Smooth muscle cell (in vitro differentiated cells): ENCODE data around the gene RGMA. TPM values are rescaled to one million over a fixed set of nuclear protein-coding genes. Genes with fewer than 3 reads are reported as not detected.
A peak's percentile ranks its signal among the peaks of the same experiment; 100 is the strongest.

Experiments used
- DNase-seq: peaks from one replicate; lab custom pipeline; 2025; ENCODE audit not compliant: unreplicated experiment; lab: John Stamatoyannopoulos, UW
- H2AFZ ChIP-seq: fragments of 200-600 bp; sonication (generic); 2 replicates; pipeline ENCODE4 v1.6.0; 2016; ENCODE audit warnings: antibody characterized with exemption, low read depth, mild to moderate bottlenecking
- H3F3A ChIP-seq: fragments of 200-600 bp; sonication (generic); 2 replicates; pipeline ENCODE4 v1.6.0; 2017; ENCODE audit warnings: antibody characterized with exemption, low read depth
- H3K27ac ChIP-seq: fragments of 200-600 bp; sonication (generic); 2 replicates; pipeline ENCODE4 v1.5.1; 2016; ENCODE audit warnings: low read depth, mild to moderate bottlenecking
- H3K27me3 ChIP-seq: fragments of 200-600 bp; sonication (generic); 2 replicates; pipeline ENCODE4 v1.6.1; 2016; ENCODE audit warnings: low read depth, mild to moderate bottlenecking
- H3K36me3 ChIP-seq: fragments of 200-600 bp; sonication (generic); 2 replicates; pipeline ENCODE4 v1.5.1; 2016; ENCODE audit warnings: low read depth
- H3K4me1 ChIP-seq: fragments of 200-600 bp; sonication (generic); 2 replicates; pipeline ENCODE4 v1.5.1; 2016; ENCODE audit warnings: low read depth
- H3K4me2 ChIP-seq: fragments of 200-600 bp; sonication (generic); 2 replicates; pipeline ENCODE4 v1.6.0; 2016; ENCODE audit warnings: mild to moderate bottlenecking
- H3K4me3 ChIP-seq: fragments of 200-600 bp; sonication (generic); 2 replicates; pipeline ENCODE4 v1.5.1; 2016; ENCODE audit warnings: mild to moderate bottlenecking
- H3K79me2 ChIP-seq: fragments of 200-600 bp; sonication (generic); 2 replicates; pipeline ENCODE4 v1.6.0; 2016; ENCODE audit warnings: low read depth, mild to moderate bottlenecking
- H3K9ac ChIP-seq: fragments of 200-600 bp; sonication (generic); 2 replicates; pipeline ENCODE4 v1.6.0; 2016; ENCODE audit warnings: low read depth
- H3K9me3 ChIP-seq: fragments of 200-600 bp; sonication (generic); replicated peaks from 2 replicates; pipeline ENCODE4 v1.5.1; 2016; ENCODE audit warnings: low read depth
- H4K20me1 ChIP-seq: fragments of 200-600 bp; sonication (generic); 2 replicates; pipeline ENCODE4 v1.6.0; 2016; ENCODE audit warnings: low read depth
- CTCF ChIP-seq: fragments of 200-600 bp; sonication (generic); IDR thresholded peaks from 2 replicates; pipeline ENCODE4 v1.5.1; 2017; ENCODE audit warnings: borderline replicate concordance, mild to moderate bottlenecking, antibody characterized with exemption; ENCODE audit not compliant: insufficient read depth, poor library complexity, severe bottlenecking
- WGBS: methylation state at CpG from one replicate; pipeline ENCODE4 v1.1.7; 2016; ENCODE audit warnings: low lambda C conversion rate; 5-methylcytosine and 5-hydroxymethylcytosine counted together
- polyA plus RNA-seq: library from polyadenylated mRNA; unstranded; fragments of >200 nt; fragmentation: Nextera tagmentation; extraction: Ambion mirVana; gene quantifications from 2 replicates; pipeline ENCODE4 v1.2.1, GENCODE V29; 2016
- total RNA-seq: library from RNA; depleted of rRNA; stranded (reverse); fragments of >200 nt; gene quantifications from 2 replicates; pipeline ENCODE4 v1.2.3, GENCODE V29; 2014

RGMA gene
- total and polyA plus RNA-seq, 2 experiments from 2014 or later, result 0.04 to 0.35 TPM

- Histone ChIP-seq H3K27ac (no peak overlapping the region), H3K4me1 (peaks cover 7% of the 10 kb centered on the region), H3K9ac (no peak overlapping the region), H3K27me3 (peaks cover 43% of the 10 kb centered on the region), H3F3A (no peaks in the 10 kb centered on the region), H3K79me2 (no peaks in the 10 kb centered on the region), H4K20me1 (no peaks in the 10 kb centered on the region), H3K36me3 (no peaks in the 10 kb centered on the region), H3K4me2 (no peak overlapping the region), H2AFZ (no peak overlapping the region), H3K4me3 (no peak overlapping the region), H3K9me3 (no peaks in the 10 kb centered on the region)
- TF ChIP-seq CTCF, result no peak
- no peak for DNase-seq
- 87% methylated on average over 5 of the region's 5 CpGs for whole genome bisulfite sequencing
Observed at GRCh38 chr15:93111451-93111850, 22.4 kb upstream of the RGMA start.

GRCh38 chr15:93110502-93111040, 21.6 kb upstream of the RGMA start:
- DNase-seq, result no peak
- Histone ChIP-seq H3K4me3 (no peak overlapping the region), H3K27ac (no peak overlapping the region), H3K79me2 (no peaks in the 10 kb centered on the region), H3K9ac (no peak overlapping the region), H3K36me3 (no peaks in the 10 kb centered on the region), H2AFZ (no peak overlapping the region), H4K20me1 (no peaks in the 10 kb centered on the region), H3F3A (no peaks in the 10 kb centered on the region), H3K4me1 (peaks cover 8% of the 10 kb centered on the region), H3K9me3 (no peaks in the 10 kb centered on the region), H3K4me2 (no peak overlapping the region), H3K27me3 (peaks cover 34% of the 10 kb centered on the region)
- 86% methylated on average over 5 of the region's 5 CpGs for WGBS
- TF ChIP-seq CTCF, result no peak

- no peaks in the 10 kb centered on the region for H3K9me3 ChIP-seq
- H3K27ac ChIP-seq, result no peak overlapping the region
- H3K4me1 ChIP-seq, result peaks cover 13% of the 10 kb centered on the region
- H3K4me2 ChIP-seq, result peak overlapping the region; percentile 78
- H3K4me3 ChIP-seq, result no peak overlapping the region
- H3F3A ChIP-seq, result no peaks in the 10 kb centered on the region
- 24% methylated on average over 46 of the region's 46 CpGs for WGBS
- no peaks in the 10 kb centered on the region for H3K36me3 ChIP-seq
- H3K9ac ChIP-seq, result no peak overlapping the region
- no peak for TF ChIP-seq CTCF
- H3K79me2 ChIP-seq, result no peaks in the 10 kb centered on the region
- no peaks in the 10 kb centered on the region for H4K20me1 ChIP-seq
- H2AFZ ChIP-seq, result no peak overlapping the region
- DNase-seq, result no peak
- H3K27me3 ChIP-seq, result peaks cover 34% of the 10 kb centered on the region
Observed at GRCh38 chr15:93109336-93110102, 20.5 kb upstream of the RGMA start.
